ENCODE data around the gene FGD2.

FGD2 gene

GRCh38 chr6:36976931-36977330, 28.5 kb upstream of the FGD2 start:
- no peak for TF ChIP-seq GATA3 (IDR thresholded peaks at IDR 0.05; ENCODE audit: low read depth, low read length)
- no peak for TF ChIP-seq GATA2 (IDR thresholded peaks at IDR 0.05; ENCODE audit: low read depth, low read length)

GRCh38 chr6:36977470-36977941, 27.9 kb upstream of the FGD2 start:
- TF ChIP-seq GATA3 (IDR thresholded peaks at IDR 0.05; ENCODE audit: low read depth, low read length): no peak
- no peak for TF ChIP-seq GATA2 (IDR thresholded peaks at IDR 0.05; ENCODE audit: low read depth, low read length)

- TF ChIP-seq GATA3 (IDR thresholded peaks at IDR 0.05; ENCODE audit: low read depth, low read length) (no peak), GATA2 (IDR thresholded peaks at IDR 0.05; ENCODE audit: low read depth, low read length) (no peak)
Observed at GRCh38 chr6:36978421-36979346, 26.8 kb upstream of the FGD2 start.

GRCh38 chr6:36979347-36979742, 26.1 kb upstream of the FGD2 start:
- no peak for TF ChIP-seq GATA2 (IDR thresholded peaks at IDR 0.05; ENCODE audit: low read depth, low read length)
- TF ChIP-seq GATA3 (IDR thresholded peaks at IDR 0.05; ENCODE audit: low read depth, low read length): no peak

- TF ChIP-seq GATA2 (IDR thresholded peaks at IDR 0.05; ENCODE audit: low read depth, low read length) (no peak), GATA3 (IDR thresholded peaks at IDR 0.05; ENCODE audit: low read depth, low read length) (no peak)
Observed at GRCh38 chr6:36980129-36980528, 25.3 kb upstream of the FGD2 start.

- TF ChIP-seq GATA2 (IDR thresholded peaks at IDR 0.05; ENCODE audit: low read depth, low read length) (no peak), GATA3 (IDR thresholded peaks at IDR 0.05; ENCODE audit: low read depth, low read length) (no peak)
Observed at GRCh38 chr6:36980876-36981619, 24.4 kb upstream of the FGD2 start.

GRCh38 chr6:36983538-36983937, 21.9 kb upstream of the FGD2 start:
- TF ChIP-seq GATA3 (IDR thresholded peaks at IDR 0.05; ENCODE audit: low read depth, low read length): no peak
- no peak for TF ChIP-seq GATA2 (IDR thresholded peaks at IDR 0.05; ENCODE audit: low read depth, low read length)

- no peak for TF ChIP-seq GATA3 (IDR thresholded peaks at IDR 0.05; ENCODE audit: low read depth, low read length)
Observed at GRCh38 chr6:36984581-36985416, 20.7 kb upstream of the FGD2 start.

- TF ChIP-seq GATA3 (IDR thresholded peaks at IDR 0.05; ENCODE audit: low read depth, low read length): no peak
Observed at GRCh38 chr6:36985417-36985807, 20.0 kb upstream of the FGD2 start.

GRCh38 chr6:36985808-36986703, 19.4 kb upstream of the FGD2 start, which contains the start of gene MTCH1:
Gene MTCH1, minus strand, starts transcription at chr6:36986196. Its CDS starts 23 bp downstream, at chr6:36986173.
- no peak for TF ChIP-seq GATA3 (IDR thresholded peaks at IDR 0.05; ENCODE audit: low read depth, low read length)
- TF ChIP-seq GATA2 (IDR thresholded peaks at IDR 0.05; ENCODE audit: low read depth, low read length): no peak

GRCh38 chr6:36986704-36987047, 18.8 kb upstream of the FGD2 start:
- TF ChIP-seq GATA2 (IDR thresholded peaks at IDR 0.05; ENCODE audit: low read depth, low read length) (no peak), GATA3 (IDR thresholded peaks at IDR 0.05; ENCODE audit: low read depth, low read length) (no peak)

GRCh38 chr6:36989264-36989663, 16.2 kb upstream of the FGD2 start:
- TF ChIP-seq GATA3 (IDR thresholded peaks at IDR 0.05; ENCODE audit: low read depth, low read length) (no peak), GATA2 (IDR thresholded peaks at IDR 0.05; ENCODE audit: low read depth, low read length) (no peak)
